ENCODE results near the gene KREMEN1.

The KREMEN1 gene

DNA sequence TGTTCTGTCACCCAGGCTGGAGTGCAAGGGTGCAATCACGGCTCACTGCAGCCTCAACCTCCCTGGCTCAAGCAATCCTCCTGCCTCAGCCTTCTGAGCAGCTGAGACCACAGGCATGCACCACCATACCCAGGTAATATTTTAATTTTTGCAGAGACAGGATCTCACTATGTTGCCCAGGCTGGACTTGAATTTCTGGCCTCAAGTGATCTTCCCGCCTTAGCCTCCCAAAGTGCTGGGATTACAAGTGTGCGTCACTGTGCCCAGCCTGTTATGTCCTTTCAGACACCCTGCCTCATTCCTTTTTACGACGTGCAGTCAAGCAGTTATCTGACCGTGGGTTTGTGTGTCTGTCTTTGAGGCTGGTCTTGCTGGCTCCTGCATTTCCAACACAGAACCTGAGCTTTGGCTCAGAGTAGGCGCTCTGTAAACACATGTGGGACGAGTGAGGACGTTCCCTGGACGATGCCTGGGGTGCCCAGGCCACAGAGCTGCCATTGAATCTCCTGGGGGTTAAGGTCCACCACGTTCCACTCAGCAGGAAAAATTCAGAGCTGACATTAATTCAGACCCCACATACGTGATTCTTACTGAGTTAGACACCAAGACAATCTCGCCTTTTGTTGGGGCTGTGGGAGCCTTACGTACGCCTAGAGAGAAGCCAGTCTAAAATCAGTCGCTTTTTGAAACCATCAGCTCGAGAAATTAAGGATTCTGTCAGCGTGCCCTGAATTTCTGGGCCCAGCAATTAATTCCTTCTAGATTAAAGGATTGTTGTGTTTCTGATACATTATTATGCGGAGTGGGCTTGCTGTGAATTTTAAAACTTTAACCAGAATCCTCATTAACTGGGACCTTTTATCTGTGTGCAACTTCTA lies 111.4 kb downstream of the KREMEN1 start:
- Histone ChIP-seq H3K36me3 (no peaks in the 10 kb centered on the region), H3K4me1 (no peaks in the 10 kb centered on the region), H3K9me3 (no peaks in the 10 kb centered on the region), H3K4me3 (ENCODE audit: low read depth, low read length) (no peak overlapping the region), H3K27me3 (no peaks in the 10 kb centered on the region)
- TF ChIP-seq, protein P1, sequence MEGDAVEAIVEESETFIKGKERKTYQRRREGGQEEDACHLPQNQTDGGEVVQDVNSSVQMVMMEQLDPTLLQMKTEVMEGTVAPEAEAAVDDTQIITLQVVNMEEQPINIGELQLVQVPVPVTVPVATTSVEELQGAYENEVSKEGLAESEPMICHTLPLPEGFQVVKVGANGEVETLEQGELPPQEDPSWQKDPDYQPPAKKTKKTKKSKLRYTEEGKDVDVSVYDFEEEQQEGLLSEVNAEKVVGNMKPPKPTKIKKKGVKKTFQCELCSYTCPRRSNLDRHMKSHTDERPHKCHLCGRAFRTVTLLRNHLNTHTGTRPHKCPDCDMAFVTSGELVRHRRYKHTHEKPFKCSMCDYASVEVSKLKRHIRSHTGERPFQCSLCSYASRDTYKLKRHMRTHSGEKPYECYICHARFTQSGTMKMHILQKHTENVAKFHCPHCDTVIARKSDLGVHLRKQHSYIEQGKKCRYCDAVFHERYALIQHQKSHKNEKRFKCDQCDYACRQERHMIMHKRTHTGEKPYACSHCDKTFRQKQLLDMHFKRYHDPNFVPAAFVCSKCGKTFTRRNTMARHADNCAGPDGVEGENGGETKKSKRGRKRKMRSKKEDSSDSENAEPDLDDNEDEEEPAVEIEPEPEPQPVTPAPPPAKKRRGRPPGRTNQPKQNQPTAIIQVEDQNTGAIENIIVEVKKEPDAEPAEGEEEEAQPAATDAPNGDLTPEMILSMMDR (IDR thresholded peaks at IDR 0.05; ENCODE audit: low read depth, low read length) = no peak
- DNase-seq = no peak

DNA sequence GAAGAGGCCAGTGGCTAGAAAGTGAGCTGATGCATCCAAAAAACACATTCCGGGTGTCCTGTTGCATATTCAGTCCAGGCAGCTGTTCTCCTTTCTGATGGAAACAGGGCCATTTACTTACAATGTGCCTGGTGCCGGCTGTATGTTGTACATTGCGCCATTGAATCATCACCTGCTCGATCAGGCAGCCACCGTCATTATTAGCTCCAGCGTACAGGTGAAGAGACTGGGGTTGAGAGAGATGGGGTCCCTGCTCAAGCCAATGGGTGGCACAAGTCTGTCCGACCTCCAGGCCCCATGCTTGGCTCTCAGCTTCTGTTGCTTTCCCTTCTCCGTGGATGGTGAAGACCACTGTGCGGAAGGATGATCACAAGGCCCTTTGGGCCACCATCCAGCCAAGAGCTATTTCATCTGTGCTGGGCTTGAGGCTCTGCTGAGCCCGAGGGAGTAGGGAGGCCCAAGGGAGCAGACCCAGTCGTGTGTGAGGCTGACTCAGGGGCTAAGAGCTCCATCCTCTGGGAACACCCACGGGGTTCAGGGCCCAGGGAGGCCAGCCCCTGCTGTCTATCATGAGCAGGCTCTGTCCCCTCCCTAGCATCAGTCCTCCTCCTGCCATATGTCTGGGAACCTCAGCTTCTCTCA lies 112.1 kb downstream of the KREMEN1 start:
- H3K4me1 ChIP-seq = no peaks in the 10 kb centered on the region
- no peaks in the 10 kb centered on the region for H3K36me3 ChIP-seq
- TF ChIP-seq, protein P1 (IDR thresholded peaks at IDR 0.05; ENCODE audit: low read depth, low read length) = no peak
- no peak for DNase-seq
- H3K27me3 ChIP-seq = no peaks in the 10 kb centered on the region
- no peaks in the 10 kb centered on the region for H3K9me3 ChIP-seq
- H3K4me3 ChIP-seq (ENCODE audit: low read depth, low read length) = no peak overlapping the region

DNA sequence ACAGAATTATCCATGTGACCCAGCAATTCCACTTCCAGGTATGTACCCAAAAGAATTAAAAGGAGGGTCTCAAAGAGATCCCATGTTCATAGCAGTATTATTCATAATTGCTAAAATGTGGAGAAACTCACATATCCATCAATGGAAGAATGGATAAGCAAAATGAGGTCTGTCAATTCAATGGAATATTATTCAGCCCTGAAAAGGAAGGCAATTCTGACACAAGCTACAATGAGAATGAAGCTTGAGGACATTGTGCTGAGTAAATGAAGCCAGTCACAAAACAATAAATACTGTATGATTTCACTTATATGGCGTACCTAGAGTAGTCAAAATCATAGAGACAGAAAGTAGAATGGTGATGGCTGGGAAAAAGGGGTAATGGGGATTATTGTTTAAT lies 113.5 kb downstream of the KREMEN1 start:
- no peaks in the 10 kb centered on the region for H3K9me3 ChIP-seq
- H3K4me3 ChIP-seq (ENCODE audit: low read depth, low read length) = no peak overlapping the region
- no peaks in the 10 kb centered on the region for H3K27me3 ChIP-seq
- H3K4me1 ChIP-seq = no peaks in the 10 kb centered on the region
- DNase-seq = no peak
- TF ChIP-seq, protein P1 (IDR thresholded peaks at IDR 0.05; ENCODE audit: low read depth, low read length) = no peak
- H3K36me3 ChIP-seq = no peaks in the 10 kb centered on the region

DNA sequence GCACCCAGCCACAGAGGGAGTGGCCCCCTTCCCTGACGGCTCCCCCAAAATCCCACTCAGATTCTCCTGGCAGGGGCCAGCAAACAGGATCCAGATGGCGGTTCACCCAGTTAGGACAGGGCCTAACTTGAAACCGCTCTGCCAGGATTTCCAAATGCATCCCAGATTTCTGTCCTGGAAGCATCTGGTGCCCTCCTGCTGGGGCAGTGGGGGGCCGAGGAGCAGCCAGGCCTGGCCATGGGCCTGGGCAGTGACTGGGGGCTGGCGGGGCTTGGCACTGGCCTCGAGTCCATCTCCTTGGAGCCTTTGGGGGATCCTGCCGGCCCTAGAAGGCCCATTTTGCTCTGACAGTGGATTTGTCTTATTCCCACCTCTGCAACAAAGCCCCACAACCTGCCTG lies 115.0 kb downstream of the KREMEN1 start:
- no peaks in the 10 kb centered on the region for H3K4me1 ChIP-seq
- H3K36me3 ChIP-seq = no peaks in the 10 kb centered on the region
- TF ChIP-seq, protein P1 (IDR thresholded peaks at IDR 0.05; ENCODE audit: low read depth, low read length) = no peak
- no peak for DNase-seq
- no peaks in the 10 kb centered on the region for H3K9me3 ChIP-seq
- no peak overlapping the region for H3K4me3 ChIP-seq (ENCODE audit: low read depth, low read length)
- no peaks in the 10 kb centered on the region for H3K27me3 ChIP-seq

DNA sequence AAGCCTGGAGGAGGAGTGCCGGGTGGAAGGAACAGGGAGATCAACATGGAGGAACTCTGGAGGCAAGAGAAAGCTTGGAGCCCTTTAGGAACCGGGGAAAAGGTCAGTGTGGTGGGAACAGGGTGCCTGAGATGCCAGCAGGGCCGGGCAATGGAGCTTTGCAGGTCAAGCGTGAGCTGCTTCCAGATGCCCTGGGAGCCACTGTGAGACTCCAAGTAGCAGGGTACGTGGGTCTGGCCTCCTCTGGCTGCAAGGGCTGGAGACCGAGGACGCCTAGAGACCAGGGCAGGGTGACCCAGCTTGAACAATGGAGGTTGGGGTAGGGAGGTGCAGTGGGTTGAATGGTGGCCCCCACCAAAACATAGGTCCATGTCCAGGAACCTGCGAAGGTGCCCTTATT lies 117.2 kb downstream of the KREMEN1 start:
- DNase-seq = no peak
- no peaks in the 10 kb centered on the region for H3K4me1 ChIP-seq
- TF ChIP-seq, protein P1 (IDR thresholded peaks at IDR 0.05; ENCODE audit: low read depth, low read length) = no peak
- no peaks in the 10 kb centered on the region for H3K27me3 ChIP-seq
- no peak overlapping the region for H3K4me3 ChIP-seq (ENCODE audit: low read depth, low read length)
- no peaks in the 10 kb centered on the region for H3K36me3 ChIP-seq
- H3K9me3 ChIP-seq = no peaks in the 10 kb centered on the region

DNA sequence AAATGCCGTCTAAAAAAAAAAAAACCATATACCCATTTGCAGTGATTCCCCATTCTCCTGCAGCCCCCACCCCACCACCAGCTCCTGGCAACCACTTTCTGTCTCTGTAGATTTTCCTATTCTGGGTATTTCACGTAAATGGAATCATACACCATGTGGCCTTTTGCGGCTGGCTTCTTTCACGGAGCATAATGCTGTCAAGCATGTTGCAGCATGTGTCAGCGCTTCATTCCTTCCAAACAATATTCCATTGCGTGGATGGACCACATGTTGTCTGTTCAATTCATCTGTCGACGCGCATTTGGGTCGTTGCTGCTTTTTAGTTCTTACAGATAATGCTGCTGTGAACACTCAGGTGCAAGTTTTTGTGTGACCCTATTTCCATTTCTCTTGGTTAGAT lies 118.1 kb downstream of the KREMEN1 start:
- H3K9me3 ChIP-seq = no peaks in the 10 kb centered on the region
- no peak overlapping the region for H3K4me3 ChIP-seq (ENCODE audit: low read depth, low read length)
- TF ChIP-seq, protein P1 (IDR thresholded peaks at IDR 0.05; ENCODE audit: low read depth, low read length) = no peak
- H3K4me1 ChIP-seq = peaks cover 6% of the 10 kb centered on the region; the same call in 1 of the 2 replicates
- DNase-seq = no peak
- H3K36me3 ChIP-seq = no peaks in the 10 kb centered on the region
- H3K27me3 ChIP-seq = no peaks in the 10 kb centered on the region

All from BE2C (cell line).